BJ (cell line): ENCODE measurements around the gene PLAU. TPM values are rescaled to one million over a fixed set of nuclear protein-coding genes. Genes with fewer than 3 reads are reported as not detected.
"Not testable (repeated sequence)": the region's sequence is repeated elsewhere in the genome, so short reads cannot be mapped to it uniquely, and the experiment has no call there.

Source experiments
- CTCF ChIA-PET: fragments of 350-600 bp; formaldehyde crosslinking; extraction: SDS; loops from one replicate; lab custom pipeline; 2021; ENCODE audit warnings: antibody characterized with exemption, inconsistent platforms; lab: Yijun Ruan, JAX
- POLR2A ChIA-PET: fragments of 300-600 bp; sonication (Branson Sonifier 250); formaldehyde crosslinking; extraction: SDS; loops from one replicate; lab custom pipeline; 2021; ENCODE audit warnings: antibody characterized with exemption; lab: Charles Lee
- DNase-seq: peaks from one replicate; pipeline ENCODE4 v3.0.0-alpha.2; 2011; ENCODE audit warnings: low read depth
- H3K27me3 ChIP-seq: 2 replicates; pipeline ENCODE4 v1.6.0; 2011; ENCODE audit warnings: low read length; ENCODE audit not compliant: control insufficient read depth, insufficient read depth
- H3K36me3 ChIP-seq: 2 replicates; pipeline ENCODE4 v1.5.1; 2011; ENCODE audit warnings: low read length; ENCODE audit not compliant: control insufficient read depth, insufficient read depth
- H3K4me3 ChIP-seq: 2 replicates; pipeline ENCODE4 v1.5.1; 2011; ENCODE audit warnings: low read depth, mild to moderate bottlenecking, control low read depth, low read length
- CTCF ChIP-seq: IDR thresholded peaks from 2 replicates; pipeline ENCODE4 v1.5.1; 2011; ENCODE audit warnings: low read depth, mild to moderate bottlenecking, control low read depth, inconsistent platforms, low read length, moderate library complexity; ENCODE audit not compliant: insufficient read depth
- polyA plus RNA-seq: library from polyadenylated mRNA; depleted of rRNA; stranded (reverse); fragments of >200 nt; gene quantifications from 2 replicates; pipeline ENCODE4 v1.2.3, GENCODE V29; 2011

The PLAU gene
- polyA plus RNA-seq, 1 experiment, result 37.2 TPM

- POLR2A ChIA-PET, result no interaction called here
- Histone ChIP-seq H3K4me3 (no peak overlapping the region), H3K36me3 (peaks cover 29% of the 10 kb centered on the region), H3K27me3 (no peaks in the 10 kb centered on the region)
- TF ChIP-seq CTCF, result no peak
- CTCF ChIA-PET, result interaction anchor here (1.1 to 2.1 kb wide), 2 partner anchors 29 to 36 kb away, joined by 4 to 7 read pairs; no protein-coding TSS in a partner anchor
- no peak for DNase-seq
Measured at GRCh38 chr10:73915206-73915851, 4.4 kb downstream of the PLAU start.

GRCh38 chr10:73916761-73917470 lies 6.0 kb downstream of the PLAU start:
- no peak for DNase-seq
- CTCF ChIA-PET, result interaction anchor here (1.6 to 2.0 kb wide), 3 partner anchors 14 to 30 kb away, joined by 6 to 9 read pairs (median 7); no protein-coding TSS in a partner anchor

GRCh38 chr10:73917566-73918305 lies 6.8 kb downstream of the PLAU start:
- DNase-seq, result no peak
- POLR2A ChIA-PET, result no interaction called here
- peaks cover 29% of the 10 kb centered on the region for H3K36me3 ChIP-seq
- no peak overlapping the region for H3K4me3 ChIP-seq
- no peaks in the 10 kb centered on the region for H3K27me3 ChIP-seq
- no peak for TF ChIP-seq CTCF
- CTCF ChIA-PET, result interaction anchor here (1.4 to 2.0 kb wide), 5 partner anchors 10 to 31 kb away, joined by 3 to 9 read pairs (median 6); no protein-coding TSS in a partner anchor

More at GRCh38 chr10:73916761-73917470, 6.0 kb downstream of the PLAU start:
- no peak for TF ChIP-seq CTCF
- H3K4me3 ChIP-seq, result no peak overlapping the region
- POLR2A ChIA-PET, result no interaction called here
- H3K36me3 ChIP-seq, result peaks cover 29% of the 10 kb centered on the region
- H3K27me3 ChIP-seq, result no peaks in the 10 kb centered on the region

GRCh38 chr10:73919481-73919880 lies 8.5 kb downstream of the PLAU start:
- DNase-seq, H3K27me3 ChIP-seq, H3K4me3 ChIP-seq, POLR2A ChIA-PET: not testable (repeated sequence)
- CTCF ChIA-PET, result interaction anchor here (0.8 to 2.4 kb wide), 7 partner anchors 8 to 33 kb away, joined by 3 to 12 read pairs (median 4); no protein-coding TSS in a partner anchor
- H3K36me3 ChIP-seq, result peaks cover 22% of the 10 kb centered on the region

- POLR2A ChIA-PET, result interaction anchor here (0.6 kb wide), 1 partner anchor 102 kb away, joined by 3 read pairs; no protein-coding TSS in a partner anchor
- TF ChIP-seq CTCF, result peak; percentile 13; the same call in 1 of the 2 replicates
- CTCF ChIA-PET, result interaction anchor here (0.8 to 2.4 kb wide), 6 partner anchors 9 to 33 kb away, joined by 3 to 12 read pairs (median 4); no protein-coding TSS in a partner anchor
Measured at GRCh38 chr10:73920089-73920488, 9.2 kb downstream of the PLAU start.

More at GRCh38 chr10:73920089-73920488, 9.2 kb downstream of the PLAU start:
- Histone ChIP-seq H3K27me3 (no peaks in the 10 kb centered on the region), H3K4me3 (no peak overlapping the region), H3K36me3 (peaks cover 16% of the 10 kb centered on the region)
- DNase-seq, result no peak
